Measurements from ENCODE around the gene LTA.
A peak's percentile ranks its signal among the peaks of the same experiment; 100 is the strongest.
"Not testable (repeated sequence)": the region's sequence is repeated elsewhere in the genome, so short reads cannot be mapped to it uniquely, and the experiment has no call there.

LTA gene

GRCh38 chr6:31586008-31586407 is 13.9 kb downstream of the LTA start, which contains the start of gene LST1:
TSS of gene LST1 (plus strand) at chr6:31586277. CDS start at chr6:31587300, 1,023 bp downstream.
- DNase-seq (ENCODE audit: extremely low read depth in 1 of 2, low read depth in 1 of 2) = no peak

- no peak for DNase-seq (ENCODE audit: extremely low read depth in 1 of 2, low read depth in 1 of 2)
Measured at GRCh38 chr6:31586599-31587281, 14.7 kb downstream of the LTA start.

- DNase-seq (ENCODE audit: extremely low read depth in 1 of 2, low read depth in 1 of 2) = no peak
Measured at GRCh38 chr6:31587791-31588777, 16.0 kb downstream of the LTA start.

GRCh38 chr6:31588871-31589650 is 17.0 kb downstream of the LTA start:
- DNase-seq (ENCODE audit: extremely low read depth in 1 of 2, low read depth in 1 of 2) = no peak

GRCh38 chr6:31590691-31591090 is 18.6 kb downstream of the LTA start:
- not testable (repeated sequence) for DNase-seq (ENCODE audit: extremely low read depth in 1 of 2, low read depth in 1 of 2)

GRCh38 chr6:31592396-31592771 is 20.3 kb downstream of the LTA start:
- no peak for DNase-seq (ENCODE audit: extremely low read depth in 1 of 2, low read depth in 1 of 2)

GRCh38 chr6:31597006-31597405 is 24.9 kb downstream of the LTA start:
- no peak for DNase-seq (ENCODE audit: extremely low read depth in 1 of 2, low read depth in 1 of 2)

- no peak for DNase-seq (ENCODE audit: extremely low read depth in 1 of 2, low read depth in 1 of 2)
Measured at GRCh38 chr6:31607317-31607716, 35.2 kb downstream of the LTA start.

- no peak for DNase-seq (ENCODE audit: extremely low read depth in 1 of 2, low read depth in 1 of 2)
Measured at GRCh38 chr6:31609519-31610406, 37.7 kb downstream of the LTA start.

GRCh38 chr6:31610968-31611367 is 38.9 kb downstream of the LTA start:
- no peak for DNase-seq (ENCODE audit: extremely low read depth in 1 of 2, low read depth in 1 of 2)

GRCh38 chr6:31614075-31614619 is 42.1 kb downstream of the LTA start:
- DNase-seq (ENCODE audit: extremely low read depth in 1 of 2, low read depth in 1 of 2) = no peak

- DNase-seq (ENCODE audit: extremely low read depth in 1 of 2, low read depth in 1 of 2) = no peak
Measured at GRCh38 chr6:31614684-31615578, 42.8 kb downstream of the LTA start, which contains the start of gene AIF1. TSS of gene AIF1 (plus strand) at chr6:31615234. CDS start at chr6:31615330, 96 bp downstream.

GRCh38 chr6:31615748-31616147 is 43.7 kb downstream of the LTA start:
- DNase-seq (ENCODE audit: extremely low read depth in 1 of 2, low read depth in 1 of 2) = peak in 1 of 2 donors; percentile 24

- DNase-seq (ENCODE audit: extremely low read depth in 1 of 2, low read depth in 1 of 2) = no peak
Measured at GRCh38 chr6:31617010-31617409, 44.9 kb downstream of the LTA start.

GRCh38 chr6:31619805-31620585 is 47.9 kb downstream of the LTA start:
- DNase-seq (ENCODE audit: extremely low read depth in 1 of 2, low read depth in 1 of 2) = peak; percentile 92 to 97

GRCh38 chr6:31620586-31621319 is 48.7 kb downstream of the LTA start, which contains the start of gene PRRC2A:
TSS of gene PRRC2A (plus strand) at chr6:31620715. CDS start at chr6:31622790, 2,075 bp downstream.
- DNase-seq (ENCODE audit: extremely low read depth in 1 of 2, low read depth in 1 of 2) = peak; percentile 90 to 94

- no peak for DNase-seq (ENCODE audit: extremely low read depth in 1 of 2, low read depth in 1 of 2)
Measured at GRCh38 chr6:31621320-31621939, 49.3 kb downstream of the LTA start.

Data from stimulated activated CD8-positive, alpha-beta memory T cell treated with anti-CD3 and anti-CD28 coated beads, Interleukin-7, amount 100 ng/mL, for 48 hours (primary cell).